ENCODE measurements around the gene TBL1X.

TBL1X gene

DNA sequence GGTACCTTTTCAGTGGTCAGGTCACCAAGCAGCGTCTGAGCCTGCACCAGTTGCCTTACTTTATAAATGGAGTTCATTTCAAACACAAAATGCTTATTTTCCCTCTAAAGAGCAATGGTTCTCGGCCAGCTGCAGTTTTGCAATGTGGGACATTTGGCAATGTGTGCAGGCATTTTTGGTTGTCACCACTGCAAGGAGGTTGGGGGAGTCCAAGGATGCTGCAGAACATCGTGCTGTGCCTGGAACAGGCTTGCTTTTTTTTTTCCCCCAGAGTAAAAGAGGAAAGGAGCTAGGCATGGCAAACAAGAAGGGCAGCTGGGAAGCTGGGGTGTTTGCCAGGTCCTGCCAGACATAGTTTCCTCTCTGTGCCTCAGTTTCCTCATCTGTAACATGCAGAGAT is 185.2 kb downstream of the TBL1X start:
- H3K18ac ChIP-seq (ENCODE audit: low read length): no peak overlapping the region
- H3K23ac ChIP-seq (ENCODE audit: low read depth, low read length, poor library complexity): no peak overlapping the region
- H3K9ac ChIP-seq (ENCODE audit: low read depth, low read length, poor library complexity): no peak overlapping the region

DNA sequence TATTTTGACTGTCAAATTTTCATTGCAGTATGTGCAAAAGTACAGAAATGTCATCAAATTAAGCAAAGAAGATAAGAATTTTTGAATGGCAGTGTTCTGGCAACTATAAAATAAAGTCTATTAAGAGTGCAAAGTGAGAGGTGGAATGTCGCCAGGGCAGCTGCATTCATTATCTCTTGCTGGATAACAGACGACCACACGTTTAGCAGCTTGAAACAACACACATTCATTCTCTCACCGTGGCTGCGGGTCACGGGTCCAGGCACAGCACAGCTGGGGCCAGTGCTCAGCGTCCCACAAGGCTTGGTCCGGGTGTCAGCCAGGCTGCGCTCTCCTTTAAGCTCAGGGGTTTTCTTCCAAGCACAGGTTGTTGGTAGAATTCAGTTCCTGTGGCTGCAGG is 186.9 kb downstream of the TBL1X start:
- H3K4me2 ChIP-seq (ENCODE audit: insufficient read depth, low read length, poor library complexity, severe bottlenecking): no peak overlapping the region
- no peak overlapping the region for H2BK15ac ChIP-seq (ENCODE audit: low read length)
- no peaks in the 10 kb centered on the region for H3K9me3 ChIP-seq (replicated peaks in 1 of 2; ENCODE audit: control insufficient read depth in 2 of 2, insufficient read depth in 1 of 2, low read depth in 1 of 2, low read length in 2 of 2)
- no peak overlapping the region for H2BK5ac ChIP-seq (ENCODE audit: low read length)
- H2BK120ac ChIP-seq (ENCODE audit: low read depth, low read length): no peak overlapping the region
- no peak overlapping the region for H3K4me3 ChIP-seq (ENCODE audit: low read length in 2 of 2)
- H3K14ac ChIP-seq (ENCODE audit: low read length): no peak overlapping the region
- peaks cover 0 to 3% of the 10 kb centered on the region in 2 donors for H3K4me1 ChIP-seq (ENCODE audit: control insufficient read depth in 2 of 2, insufficient read depth in 1 of 2, low read depth in 1 of 2, low read length in 2 of 2)
- H3K23ac ChIP-seq (ENCODE audit: low read depth, low read length, poor library complexity): no peak overlapping the region
- no peak overlapping the region for H3K18ac ChIP-seq (ENCODE audit: low read length)
- H4K91ac ChIP-seq (ENCODE audit: low read depth, low read length, poor library complexity): no peak overlapping the region
- peaks cover 1% of the 10 kb centered on the region for H3K79me1 ChIP-seq (ENCODE audit: low read depth, low read length)
- no CpG with 5 or more reads among the region's 9 CpGs for WGBS, 2 donors (ENCODE audit: extremely low coverage in 2 of 2, insufficient read length in 2 of 2, insufficient replicate concordance in 1 of 2)
- no peak overlapping the region for H3K4ac ChIP-seq (ENCODE audit: low read length)
- no peak overlapping the region for H2AFZ ChIP-seq (ENCODE audit: low read length)
- DNase-seq (ENCODE audit: low spot score): no peak
- peaks cover under 1 to 18% of the 10 kb centered on the region in 2 donors for H3K36me3 ChIP-seq (replicated peaks in 1 of 2; ENCODE audit: control insufficient read depth in 2 of 2, insufficient read depth in 2 of 2, low read length in 2 of 2)
- H3K27me3 ChIP-seq (ENCODE audit: control insufficient read depth in 3 of 3, insufficient read depth in 3 of 3, low read depth in 1 of 3, low read length in 3 of 3): no peaks in the 10 kb centered on the region
- H3K27ac ChIP-seq (replicated peaks; ENCODE audit: low read length): no peak overlapping the region
- no peak overlapping the region for H2AK5ac ChIP-seq (ENCODE audit: low read depth, low read length)
- H2BK12ac ChIP-seq (ENCODE audit: low read length): no peak overlapping the region
- H3K9ac ChIP-seq (ENCODE audit: low read depth, low read length, poor library complexity): no peak overlapping the region
- no peak overlapping the region for H4K8ac ChIP-seq (ENCODE audit: low read depth, low read length)

More for the DNA sequence above, 185.2 kb downstream of the TBL1X start:
- H2AFZ ChIP-seq (ENCODE audit: low read length): no peak overlapping the region
- no peak overlapping the region for H4K8ac ChIP-seq (ENCODE audit: low read depth, low read length)
- no peak overlapping the region for H3K4me3 ChIP-seq (ENCODE audit: low read length in 2 of 2)
- no peak overlapping the region for H3K14ac ChIP-seq (ENCODE audit: low read length)
- no peak overlapping the region for H3K4ac ChIP-seq (ENCODE audit: low read length)
- DNase-seq (ENCODE audit: low spot score): no peak
- peaks cover 0 to 3% of the 10 kb centered on the region in 2 donors for H3K4me1 ChIP-seq (ENCODE audit: control insufficient read depth in 2 of 2, insufficient read depth in 1 of 2, low read depth in 1 of 2, low read length in 2 of 2)
- H2BK12ac ChIP-seq (ENCODE audit: low read length): no peak overlapping the region
- H3K79me1 ChIP-seq (ENCODE audit: low read depth, low read length): peaks cover 1% of the 10 kb centered on the region
- H2AK5ac ChIP-seq (ENCODE audit: low read depth, low read length): no peak overlapping the region
- H3K27me3 ChIP-seq (ENCODE audit: control insufficient read depth in 3 of 3, insufficient read depth in 3 of 3, low read depth in 1 of 3, low read length in 3 of 3): no peaks in the 10 kb centered on the region
- peaks cover 0 to 15% of the 10 kb centered on the region in 2 donors for H3K36me3 ChIP-seq (replicated peaks in 1 of 2; ENCODE audit: control insufficient read depth in 2 of 2, insufficient read depth in 2 of 2, low read length in 2 of 2)
- H2BK120ac ChIP-seq (ENCODE audit: low read depth, low read length): no peak overlapping the region
- H4K91ac ChIP-seq (ENCODE audit: low read depth, low read length, poor library complexity): no peak overlapping the region
- H2BK5ac ChIP-seq (ENCODE audit: low read length): no peak overlapping the region
- no peak overlapping the region for H2BK15ac ChIP-seq (ENCODE audit: low read length)
- WGBS, 2 donors (ENCODE audit: extremely low coverage in 2 of 2, insufficient read length in 2 of 2, insufficient replicate concordance in 1 of 2): no CpG with 5 or more reads among the region's 3 CpGs
- no peaks in the 10 kb centered on the region for H3K9me3 ChIP-seq (replicated peaks in 1 of 2; ENCODE audit: control insufficient read depth in 2 of 2, insufficient read depth in 1 of 2, low read depth in 1 of 2, low read length in 2 of 2)
- no peak overlapping the region for H3K27ac ChIP-seq (replicated peaks; ENCODE audit: low read length)
- H3K4me2 ChIP-seq (ENCODE audit: insufficient read depth, low read length, poor library complexity, severe bottlenecking): no peak overlapping the region

DNA sequence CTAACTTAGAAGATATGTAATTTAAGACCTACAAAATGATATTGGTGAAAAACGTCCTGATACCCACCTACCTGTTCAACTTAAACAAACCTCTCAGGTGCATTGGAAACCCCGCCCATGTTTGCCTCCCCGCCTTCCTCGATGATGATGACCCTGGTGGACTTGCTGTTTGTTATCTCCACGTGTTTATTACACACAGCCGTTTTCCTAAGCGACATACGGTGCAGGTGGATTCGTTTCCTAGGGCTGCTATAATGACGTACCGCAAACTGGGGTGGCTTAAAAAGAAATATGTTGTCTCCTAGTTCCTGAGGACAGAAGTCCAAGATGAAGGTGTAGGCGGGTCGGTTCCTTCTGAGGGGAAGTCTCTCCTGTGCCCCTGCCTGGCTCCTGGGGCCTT is 190.1 kb downstream of the TBL1X start:
- Histone ChIP-seq H2BK12ac (ENCODE audit: low read length) (no peak overlapping the region), H2BK15ac (ENCODE audit: low read length) (no peak overlapping the region), H3K4ac (ENCODE audit: low read length) (no peak overlapping the region), H3K4me3 (ENCODE audit: low read length in 2 of 2) (no peak overlapping the region), H2BK5ac (ENCODE audit: low read length) (no peak overlapping the region), H3K18ac (ENCODE audit: low read length) (no peak overlapping the region), H3K4me1 (ENCODE audit: control insufficient read depth in 2 of 2, insufficient read depth in 1 of 2, low read depth in 1 of 2, low read length in 2 of 2) (peaks cover 0 to 3% of the 10 kb centered on the region in 2 donors), H3K27ac (replicated peaks; ENCODE audit: low read length) (no peak overlapping the region), H3K9ac (ENCODE audit: low read depth, low read length, poor library complexity) (no peak overlapping the region), H3K36me3 (replicated peaks in 1 of 2; ENCODE audit: control insufficient read depth in 2 of 2, insufficient read depth in 2 of 2, low read length in 2 of 2) (peaks cover 5 to 36% of the 10 kb centered on the region in 2 donors), H3K14ac (ENCODE audit: low read length) (no peak overlapping the region), H3K4me2 (ENCODE audit: insufficient read depth, low read length, poor library complexity, severe bottlenecking) (no peak overlapping the region), H3K23ac (ENCODE audit: low read depth, low read length, poor library complexity) (no peak overlapping the region), H3K9me3 (replicated peaks in 1 of 2; ENCODE audit: control insufficient read depth in 2 of 2, insufficient read depth in 1 of 2, low read depth in 1 of 2, low read length in 2 of 2) (no peaks in the 10 kb centered on the region), H3K79me1 (ENCODE audit: low read depth, low read length) (peaks cover 1% of the 10 kb centered on the region), H3K27me3 (ENCODE audit: control insufficient read depth in 3 of 3, insufficient read depth in 3 of 3, low read depth in 1 of 3, low read length in 3 of 3) (no peaks in the 10 kb centered on the region), H2AFZ (ENCODE audit: low read length) (no peak overlapping the region), H4K8ac (ENCODE audit: low read depth, low read length) (no peak overlapping the region), H2BK120ac (ENCODE audit: low read depth, low read length) (no peak overlapping the region), H2AK5ac (ENCODE audit: low read depth, low read length) (no peak overlapping the region), H4K91ac (ENCODE audit: low read depth, low read length, poor library complexity) (no peak overlapping the region)
- DNase-seq (ENCODE audit: low spot score): no peak
- WGBS, 2 donors (ENCODE audit: extremely low coverage in 2 of 2, insufficient read length in 2 of 2, insufficient replicate concordance in 1 of 2): no CpG with 5 or more reads among the region's 13 CpGs

DNA sequence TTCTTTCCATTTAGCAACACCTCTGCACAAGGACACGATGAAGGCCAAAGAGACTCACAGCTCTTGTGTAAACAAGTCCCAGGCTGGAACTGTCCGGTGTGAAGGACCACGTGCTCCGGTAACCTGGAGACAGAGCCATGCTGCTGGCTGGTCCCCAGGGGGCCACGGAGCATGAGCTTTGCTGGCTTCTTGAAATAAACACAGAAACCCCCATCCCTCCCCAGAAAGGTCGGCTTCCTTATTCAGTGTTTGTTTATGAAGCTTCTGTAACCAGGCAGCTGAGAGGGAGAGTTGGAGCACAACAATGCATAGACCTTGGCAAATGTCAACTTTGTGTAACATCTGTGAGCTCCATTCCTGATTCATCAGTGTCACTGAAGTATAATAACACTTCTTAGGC is 191.4 kb downstream of the TBL1X start:
- Histone ChIP-seq H3K36me3 (replicated peaks in 1 of 2; ENCODE audit: control insufficient read depth in 2 of 2, insufficient read depth in 2 of 2, low read length in 2 of 2) (peaks cover 5 to 36% of the 10 kb centered on the region in 2 donors), H2AFZ (ENCODE audit: low read length) (no peak overlapping the region), H3K4ac (ENCODE audit: low read length) (no peak overlapping the region), H2BK5ac (ENCODE audit: low read length) (no peak overlapping the region), H3K23ac (ENCODE audit: low read depth, low read length, poor library complexity) (no peak overlapping the region), H2AK5ac (ENCODE audit: low read depth, low read length) (no peak overlapping the region), H3K27ac (replicated peaks; ENCODE audit: low read length) (no peak overlapping the region), H3K27me3 (ENCODE audit: control insufficient read depth in 3 of 3, insufficient read depth in 3 of 3, low read depth in 1 of 3, low read length in 3 of 3) (no peaks in the 10 kb centered on the region), H4K8ac (ENCODE audit: low read depth, low read length) (no peak overlapping the region), H3K9me3 (replicated peaks in 1 of 2; ENCODE audit: control insufficient read depth in 2 of 2, insufficient read depth in 1 of 2, low read depth in 1 of 2, low read length in 2 of 2) (no peaks in the 10 kb centered on the region), H3K18ac (ENCODE audit: low read length) (no peak overlapping the region), H3K9ac (ENCODE audit: low read depth, low read length, poor library complexity) (no peak overlapping the region), H3K14ac (ENCODE audit: low read length) (no peak overlapping the region), H3K79me1 (ENCODE audit: low read depth, low read length) (no peaks in the 10 kb centered on the region), H2BK12ac (ENCODE audit: low read length) (no peak overlapping the region), H4K91ac (ENCODE audit: low read depth, low read length, poor library complexity) (no peak overlapping the region), H2BK15ac (ENCODE audit: low read length) (no peak overlapping the region), H3K4me2 (ENCODE audit: insufficient read depth, low read length, poor library complexity, severe bottlenecking) (no peak overlapping the region), H3K4me3 (ENCODE audit: low read length in 2 of 2) (no peak overlapping the region), H2BK120ac (ENCODE audit: low read depth, low read length) (no peak overlapping the region), H3K4me1 (ENCODE audit: control insufficient read depth in 2 of 2, insufficient read depth in 1 of 2, low read depth in 1 of 2, low read length in 2 of 2) (peaks cover 0 to 3% of the 10 kb centered on the region in 2 donors)
- WGBS, 2 donors (ENCODE audit: extremely low coverage in 2 of 2, insufficient read length in 2 of 2, insufficient replicate concordance in 1 of 2): no CpG with 5 or more reads among the region's 6 CpGs
- no peak for DNase-seq (ENCODE audit: low spot score)

Measured in neuronal stem cell (in vitro differentiated cells).